Effector CD4-positive, alpha-beta T cell (primary cell): ENCODE measurements around the gene WDR62.
A peak's percentile ranks its signal among the peaks of the same experiment; 100 is the strongest.

Experiments used
- DNase-seq: peaks from one replicate; pipeline ENCODE4 v3.0.0-alpha.2; 2020
- total RNA-seq: gene quantifications from one replicate; lab custom pipeline; 2026; lab: John Stamatoyannopoulos, UW

Gene WDR62
- 8.6 reads per million, percentile 29 among the genes with 10 or more reads in this experiment for total RNA-seq

DNA sequence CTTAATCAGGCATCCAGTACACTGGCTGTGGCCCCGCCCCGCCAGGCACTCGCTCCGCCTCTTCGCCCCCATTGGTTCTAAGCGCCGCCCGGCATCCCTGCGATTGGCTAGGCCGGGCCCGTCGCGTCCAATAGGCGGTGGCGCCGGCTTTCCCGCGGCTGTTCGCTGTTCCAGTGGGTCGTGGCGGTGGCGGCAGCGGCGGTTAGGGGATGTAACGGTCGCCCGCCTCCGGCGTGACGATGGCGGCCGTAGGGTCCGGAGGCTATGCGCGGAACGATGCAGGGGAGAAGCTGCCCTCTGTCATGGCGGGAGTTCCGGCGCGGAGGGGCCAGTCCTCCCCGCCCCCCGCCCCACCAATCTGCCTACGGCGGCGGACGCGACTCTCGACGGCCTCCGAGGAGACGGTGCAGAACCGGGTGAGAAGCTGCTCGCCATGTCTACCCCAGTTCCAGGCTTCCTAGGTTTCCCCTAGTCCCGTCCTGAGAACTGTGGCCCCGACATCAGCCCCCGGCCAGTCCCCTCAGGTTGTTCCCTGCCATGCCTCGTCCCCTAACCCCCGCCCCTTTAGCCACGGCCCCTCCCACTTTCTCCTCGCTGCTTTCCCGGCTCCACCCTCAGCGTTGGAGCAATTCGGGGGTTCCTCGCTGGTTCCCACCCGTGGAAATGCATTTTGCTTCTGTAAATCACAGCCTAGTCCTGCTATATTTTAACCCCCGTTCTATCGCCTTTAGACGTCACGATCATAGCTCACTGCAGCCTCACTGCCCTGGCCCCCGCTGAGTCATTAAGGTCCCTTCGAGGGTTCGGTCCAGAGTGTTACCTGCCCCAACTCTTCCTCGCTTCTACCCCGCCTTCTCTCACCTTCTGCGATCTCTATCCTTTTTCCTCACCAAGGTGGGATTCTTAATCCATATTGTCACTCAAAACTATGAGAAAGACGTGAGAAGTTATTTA, at the start of gene WDR62:
WDR62 (plus strand) TSS at position 165 of the 954 bp plus-strand sequence; CDS start at position 240, 75 bp downstream.
- peak; percentile 90 for DNase-seq

DNA sequence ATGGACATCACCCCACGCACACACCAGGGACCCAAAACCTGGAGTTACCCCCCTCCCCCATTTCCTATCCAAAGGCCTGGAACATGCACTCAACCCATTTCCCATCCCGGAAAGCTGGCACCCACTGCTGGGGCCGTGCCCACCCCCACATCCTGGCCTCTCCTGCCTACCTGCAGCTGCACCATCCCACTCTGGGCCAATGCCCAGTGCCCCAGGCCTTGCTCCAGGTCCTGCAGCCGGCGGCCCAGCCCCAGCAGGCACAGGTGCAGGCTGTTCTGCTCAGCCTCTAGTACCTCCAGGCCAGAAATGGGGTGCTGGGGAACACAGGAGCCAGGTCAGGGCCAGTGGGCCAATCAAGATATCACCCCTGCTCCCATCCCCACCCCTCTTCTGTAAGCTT, 47.7 kb upstream of the WDR62 start:
- DNase-seq = no peak

DNA sequence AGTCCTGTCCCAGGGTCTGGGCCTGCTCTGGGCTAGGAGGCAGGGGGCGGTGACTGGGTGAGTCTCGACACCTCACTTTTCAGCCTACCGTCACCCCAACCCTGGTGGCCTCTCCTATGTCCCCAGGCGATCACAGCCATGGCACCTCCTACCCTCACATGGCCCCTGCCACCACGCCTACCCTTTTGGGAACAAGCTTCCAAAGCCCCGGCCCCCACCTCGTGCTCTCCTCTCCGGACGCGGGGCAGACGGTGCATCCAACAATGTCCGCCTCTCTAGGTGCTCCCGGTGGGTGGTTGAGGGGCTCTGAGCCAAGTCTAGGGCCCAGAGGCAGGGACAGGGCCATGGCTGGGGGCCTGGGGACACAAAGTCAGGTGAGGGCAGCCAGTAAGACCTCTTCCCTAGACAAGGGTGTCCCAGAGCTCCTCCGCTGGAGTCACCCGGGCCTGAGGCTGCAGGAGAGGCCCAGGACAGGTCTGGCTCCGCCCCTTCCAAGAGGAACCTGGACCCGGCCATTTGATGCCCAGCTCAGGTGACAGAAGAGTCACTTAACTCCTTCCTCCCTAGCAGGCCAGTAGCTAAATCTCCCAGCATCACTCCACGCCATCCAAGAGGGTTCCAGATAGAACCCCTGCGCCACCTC, 46.2 kb upstream of the WDR62 start, which contains the start of gene SYNE4:
SYNE4 (minus strand) TSS at position 478 of the 643 bp plus-strand sequence; CDS start at position 346, 132 bp downstream.
- DNase-seq = no peak

DNA sequence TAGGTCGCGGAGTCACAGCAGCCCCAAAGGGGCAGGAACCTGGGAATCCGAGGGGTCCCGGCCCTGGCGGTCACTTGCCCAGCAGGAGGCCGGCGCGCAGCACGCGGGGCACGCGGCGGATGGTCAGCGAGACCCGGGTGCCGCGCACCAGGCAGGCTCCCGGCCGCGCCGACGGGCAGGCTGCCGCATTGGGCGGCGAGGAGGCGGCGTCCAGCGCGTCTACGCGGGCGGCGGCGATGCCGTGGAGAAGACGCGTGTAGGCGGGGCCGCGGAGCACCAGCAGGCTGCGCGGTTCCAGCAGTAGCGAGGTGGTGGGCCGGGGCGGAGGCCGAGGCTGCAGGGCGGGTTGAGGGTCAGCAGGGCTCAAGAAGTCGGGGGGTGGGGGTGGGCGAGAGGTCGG, 45.5 kb upstream of the WDR62 start:
- DNase-seq = no peak

DNA sequence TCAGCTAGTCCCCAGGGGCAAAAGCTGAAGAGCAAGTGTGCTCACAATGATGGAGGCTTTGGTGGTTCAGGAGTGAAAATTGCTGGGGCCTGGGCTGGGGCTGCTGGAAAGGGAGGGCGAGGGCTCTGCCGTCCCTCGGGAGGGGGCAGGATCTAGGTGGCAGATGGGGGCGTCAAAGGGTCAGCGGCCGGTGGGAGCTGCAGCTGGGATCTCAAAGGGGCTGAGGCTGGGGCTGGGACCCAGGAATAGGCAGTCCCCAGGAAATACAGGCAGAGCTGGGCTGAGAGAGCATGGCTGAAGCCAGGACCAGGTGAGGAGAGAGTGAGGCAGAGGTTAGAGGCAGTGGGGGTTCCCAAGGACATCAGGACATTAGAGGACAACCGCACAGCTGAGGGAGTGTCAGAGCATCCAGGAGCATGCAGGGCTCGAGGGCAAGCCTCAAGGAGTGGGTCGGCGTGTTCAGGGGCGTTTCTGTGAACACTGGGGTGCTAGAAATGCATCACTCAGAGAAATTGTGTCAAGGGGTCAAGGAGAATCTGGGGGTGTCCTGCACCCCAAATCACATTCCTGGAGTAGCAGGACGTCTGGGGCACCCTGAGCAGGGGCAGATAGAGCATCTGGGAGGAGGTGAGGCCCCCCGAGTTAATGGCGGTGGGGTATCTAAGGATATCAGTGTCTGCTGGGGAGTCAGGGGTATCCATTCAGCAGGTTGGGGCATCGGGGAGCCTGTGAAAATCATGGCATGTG, 44.9 kb upstream of the WDR62 start:
- DNase-seq = no peak

DNA sequence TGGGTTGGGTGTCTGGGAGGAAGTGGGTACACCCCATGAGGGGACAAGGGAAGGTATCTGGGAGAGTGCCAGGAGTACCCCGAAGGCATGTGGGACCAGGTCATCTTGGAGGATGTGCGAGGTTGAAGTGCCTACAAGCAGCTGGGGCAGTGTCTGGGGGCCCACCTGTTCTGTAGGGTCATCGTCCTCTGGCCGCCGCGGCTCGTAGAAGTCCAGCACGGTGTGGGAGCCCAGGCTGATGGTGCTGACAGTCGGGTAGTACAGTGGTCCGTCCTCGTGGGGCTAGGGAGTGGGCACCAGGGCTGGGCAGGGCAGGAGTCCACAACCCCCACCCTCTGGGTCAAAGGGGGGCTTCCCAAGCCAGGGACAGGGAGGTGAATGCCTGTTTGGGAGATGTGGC, 44.3 kb upstream of the WDR62 start:
- no peak for DNase-seq

DNA sequence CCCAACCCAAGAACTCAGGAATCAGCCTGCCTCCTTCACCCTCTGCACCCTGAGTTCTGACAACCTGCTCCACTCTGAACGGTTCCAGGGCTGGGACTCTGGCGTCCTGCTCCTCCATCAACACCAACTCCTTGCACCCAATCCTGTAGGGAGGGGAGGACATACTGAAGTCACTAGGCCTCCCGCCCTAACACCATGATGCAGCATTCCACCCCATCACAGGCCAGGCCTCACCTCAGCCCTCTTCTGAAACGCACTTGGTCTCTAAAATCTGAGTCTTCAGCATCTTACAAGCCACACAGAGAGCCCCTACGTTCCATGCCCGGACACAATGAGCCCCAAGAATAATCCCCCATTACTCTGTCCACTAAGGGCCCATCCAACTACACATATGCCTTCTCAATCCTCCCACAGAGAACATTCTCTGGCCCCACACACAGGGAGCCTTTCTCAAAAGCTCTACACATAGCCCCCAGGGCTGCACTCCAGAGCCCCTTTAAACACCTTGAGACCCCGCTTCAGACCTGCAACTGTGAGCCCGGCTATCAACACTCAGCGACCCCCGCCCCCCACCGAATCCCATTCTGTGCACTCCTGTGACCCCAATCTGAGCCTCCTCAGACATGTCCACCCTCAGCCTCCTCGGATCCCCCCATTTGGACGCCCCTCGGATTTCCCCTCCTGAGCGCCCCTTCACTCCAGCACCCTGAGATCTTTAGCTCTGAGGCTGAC, 41.3 kb upstream of the WDR62 start:
- DNase-seq = no peak

DNA sequence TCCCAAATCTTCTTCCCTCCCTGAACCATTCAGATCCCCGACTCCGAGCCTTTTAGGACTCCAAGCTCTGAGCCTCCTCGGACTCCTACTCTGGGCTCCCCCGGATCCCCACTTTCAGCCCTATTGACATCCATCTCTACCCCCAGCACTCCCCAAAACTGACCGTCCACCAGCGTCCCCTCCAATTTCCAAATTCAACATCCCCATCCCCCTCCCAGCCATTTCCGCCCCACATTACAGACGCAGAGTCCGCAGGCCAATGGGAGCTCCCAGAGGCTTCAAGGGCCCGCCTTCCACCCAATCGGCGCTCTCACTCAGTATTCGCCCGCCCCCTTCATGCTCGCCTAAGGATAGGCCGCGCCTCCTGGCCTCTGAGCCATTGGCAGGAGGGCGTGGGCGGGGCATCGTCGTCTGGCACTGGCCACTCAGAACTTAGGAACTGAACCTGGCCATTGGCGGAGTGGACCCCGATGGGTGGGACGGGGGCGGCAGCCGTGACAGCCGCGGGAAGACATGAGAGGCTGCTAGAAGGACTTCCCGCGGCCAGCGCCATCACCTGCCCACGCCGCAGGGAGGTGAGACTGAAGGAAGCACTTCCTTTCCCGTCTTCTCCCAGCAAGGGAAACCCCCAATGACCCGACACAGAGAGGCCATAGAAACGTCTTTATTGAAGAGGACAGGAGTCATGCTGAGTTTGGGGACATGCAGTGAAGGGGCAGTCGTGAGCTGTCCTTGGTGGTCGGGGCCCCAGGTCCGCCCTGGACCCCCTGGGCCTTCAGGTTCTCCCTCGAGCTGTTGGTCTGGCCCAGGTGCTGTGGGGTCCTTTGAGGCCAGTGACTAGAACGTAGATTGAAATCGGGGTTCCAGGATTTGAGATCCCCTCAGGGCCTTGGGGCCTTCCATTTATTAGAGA, 40.4 kb upstream of the WDR62 start, which contains the start of gene ALKBH6:
ALKBH6 (minus strand) TSS at position 202 of the 913 bp plus-strand sequence. CDS start 816 bp downstream, outside the sequence.
- peak; percentile 99 for DNase-seq

DNA sequence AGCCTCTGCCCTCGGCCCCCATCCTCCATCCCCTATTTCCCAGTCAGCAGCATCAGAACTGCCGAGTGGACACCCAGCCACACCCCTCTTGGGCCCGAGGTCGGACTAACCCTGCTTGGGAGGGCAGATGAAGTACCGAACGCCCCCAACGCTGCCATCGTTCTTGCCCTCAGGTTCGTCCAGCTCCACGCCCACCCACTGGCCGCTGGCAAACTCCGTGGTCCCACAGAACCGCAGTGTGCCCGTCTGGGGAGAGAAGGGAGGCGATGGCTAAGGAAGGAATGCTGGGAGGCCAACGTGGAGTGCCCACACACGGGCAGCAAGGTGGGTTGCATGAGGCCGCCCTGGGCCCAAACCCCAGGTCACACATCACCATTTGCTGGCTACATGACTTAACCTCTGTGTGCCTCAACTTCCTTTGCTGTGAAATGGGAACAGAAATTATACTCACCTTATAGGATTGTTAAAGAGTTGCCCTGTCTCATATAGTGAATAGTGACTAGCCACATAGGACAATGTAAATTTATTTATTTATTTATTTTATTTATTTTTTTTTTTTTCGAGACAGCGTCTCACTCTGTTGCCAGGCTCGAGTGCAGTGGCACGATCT, 35.5 kb upstream of the WDR62 start:
- DNase-seq = no peak

DNA sequence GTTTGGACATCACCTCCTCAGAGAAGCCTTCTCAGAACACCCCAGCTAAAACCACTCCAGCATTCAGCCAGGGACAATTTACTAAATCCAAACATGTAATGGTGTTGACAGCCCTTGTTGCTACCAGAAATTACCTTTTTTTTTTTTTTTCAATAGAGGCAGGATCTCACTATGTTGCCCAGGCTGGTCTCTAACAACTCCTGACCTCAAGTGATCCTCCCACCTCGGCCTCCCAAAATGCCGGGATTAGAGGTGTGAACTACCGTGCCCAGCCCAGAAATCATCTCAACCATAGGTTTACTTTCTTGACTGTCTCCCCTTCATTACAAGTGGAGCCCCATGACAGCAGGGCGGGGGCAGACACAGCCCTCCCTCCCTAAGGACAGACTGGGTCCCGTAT, 31.3 kb upstream of the WDR62 start:
- no peak for DNase-seq

DNA sequence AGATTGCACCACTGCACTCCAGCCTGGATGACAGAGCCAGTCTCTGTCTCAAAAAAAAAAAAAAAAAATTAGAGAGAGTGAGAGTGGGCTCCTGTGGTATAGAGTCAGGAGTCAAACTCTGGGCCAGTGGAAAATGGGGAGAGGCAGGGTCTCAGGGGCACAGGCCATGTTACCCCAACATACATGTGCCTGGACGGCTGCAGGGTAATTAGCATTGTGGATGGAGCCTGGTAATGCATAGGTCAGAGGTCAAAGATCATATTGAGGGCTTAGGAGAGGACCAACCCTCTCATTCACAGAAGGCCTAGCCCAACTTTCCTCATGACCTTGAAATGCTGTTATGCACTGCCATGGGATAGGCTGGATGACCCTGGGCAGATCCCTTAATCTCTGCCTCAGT, 29.2 kb upstream of the WDR62 start:
- no peak for DNase-seq

DNA sequence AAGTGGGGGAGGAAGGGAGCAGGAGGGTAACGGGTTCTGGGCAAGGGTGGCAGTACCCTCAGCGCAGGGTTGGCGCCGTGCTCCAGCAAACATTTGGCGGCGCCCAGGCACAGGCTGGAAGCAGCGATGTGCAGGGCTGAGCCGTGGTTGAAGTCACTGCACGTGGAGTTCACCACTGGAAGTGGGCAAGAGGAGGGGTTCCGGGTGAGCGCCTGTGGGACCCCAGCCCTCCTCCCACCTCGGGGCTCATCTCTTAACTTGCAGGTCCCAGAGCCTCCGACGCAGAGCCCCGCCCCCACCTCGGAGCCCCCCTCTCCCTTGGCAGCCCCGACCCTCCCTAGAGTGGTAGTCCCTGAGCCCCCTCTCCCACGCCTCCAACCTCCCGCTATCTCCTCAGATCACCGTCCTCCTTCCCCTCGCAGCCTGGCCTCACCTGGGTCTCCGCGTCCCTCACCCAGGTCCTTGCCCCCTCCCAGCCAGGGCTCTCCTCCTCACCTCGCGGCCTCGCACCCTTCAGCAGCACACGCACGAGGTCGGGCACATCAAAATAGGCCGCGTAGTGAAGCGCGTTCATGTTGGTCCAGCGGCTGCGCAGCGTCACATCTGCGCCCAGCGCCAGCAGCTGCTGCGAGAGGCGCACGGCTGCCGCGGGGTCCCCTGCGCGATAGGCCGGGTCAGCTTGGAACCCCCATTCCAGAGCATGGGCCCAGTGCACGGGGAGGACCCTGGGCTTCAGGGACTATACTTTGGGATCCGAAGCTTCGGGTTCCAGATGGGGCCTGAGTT, 28.4 kb upstream of the WDR62 start:
- DNase-seq = no peak

DNA sequence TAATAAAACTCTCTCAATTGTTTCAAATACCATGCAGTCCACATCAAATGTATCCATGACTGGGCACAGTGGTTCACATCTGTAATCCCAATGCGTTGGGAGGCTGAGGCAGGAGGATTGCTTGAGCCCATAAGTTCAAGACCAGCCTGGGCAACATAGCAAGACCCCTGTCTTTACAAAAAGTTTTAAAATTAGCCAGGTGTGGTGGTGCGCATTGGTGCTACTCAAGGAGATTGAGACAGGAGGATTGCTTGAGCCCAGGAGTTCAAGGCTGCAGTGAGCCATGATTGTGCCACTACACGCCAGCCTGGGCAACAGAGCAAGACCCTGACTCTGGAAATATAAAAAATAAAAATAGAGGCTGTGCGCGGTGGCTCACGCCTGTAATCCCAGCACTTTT, 27.0 kb upstream of the WDR62 start:
- DNase-seq = no peak

DNA sequence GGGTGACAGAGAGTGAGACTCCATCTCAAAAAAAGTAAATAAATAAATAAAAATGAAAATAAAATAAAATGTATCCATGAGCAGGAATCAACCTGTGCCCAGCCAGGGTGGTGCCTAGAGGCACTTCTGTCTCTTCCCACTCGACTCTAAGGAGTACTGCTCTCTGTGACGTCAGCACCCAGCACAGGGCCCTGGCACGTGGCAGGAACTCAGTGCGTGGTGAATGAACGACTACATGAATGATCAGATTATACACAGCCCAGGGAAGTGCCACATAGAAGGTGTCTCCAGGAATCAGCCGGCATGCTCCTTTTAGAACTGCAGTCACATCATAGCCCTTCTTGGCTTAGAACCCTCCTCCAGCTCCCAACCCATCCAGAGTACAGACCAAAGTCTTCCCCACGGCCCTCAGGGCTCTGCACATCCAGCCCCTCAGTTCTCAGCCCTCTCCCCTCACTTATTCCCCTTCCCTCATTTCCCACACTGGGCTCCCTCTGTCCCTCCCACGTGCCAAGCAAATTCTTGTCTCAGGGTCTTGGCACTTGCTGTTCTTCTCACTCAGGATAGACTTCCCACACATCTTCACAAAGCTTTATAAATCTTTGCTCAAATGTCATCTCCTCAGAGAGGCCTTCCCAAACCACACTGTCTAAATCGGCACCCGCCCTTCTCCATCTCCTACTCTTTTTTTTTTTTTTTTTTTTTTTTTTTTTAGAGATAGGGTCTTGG, 26.2 kb upstream of the WDR62 start:
- no peak for DNase-seq

DNA sequence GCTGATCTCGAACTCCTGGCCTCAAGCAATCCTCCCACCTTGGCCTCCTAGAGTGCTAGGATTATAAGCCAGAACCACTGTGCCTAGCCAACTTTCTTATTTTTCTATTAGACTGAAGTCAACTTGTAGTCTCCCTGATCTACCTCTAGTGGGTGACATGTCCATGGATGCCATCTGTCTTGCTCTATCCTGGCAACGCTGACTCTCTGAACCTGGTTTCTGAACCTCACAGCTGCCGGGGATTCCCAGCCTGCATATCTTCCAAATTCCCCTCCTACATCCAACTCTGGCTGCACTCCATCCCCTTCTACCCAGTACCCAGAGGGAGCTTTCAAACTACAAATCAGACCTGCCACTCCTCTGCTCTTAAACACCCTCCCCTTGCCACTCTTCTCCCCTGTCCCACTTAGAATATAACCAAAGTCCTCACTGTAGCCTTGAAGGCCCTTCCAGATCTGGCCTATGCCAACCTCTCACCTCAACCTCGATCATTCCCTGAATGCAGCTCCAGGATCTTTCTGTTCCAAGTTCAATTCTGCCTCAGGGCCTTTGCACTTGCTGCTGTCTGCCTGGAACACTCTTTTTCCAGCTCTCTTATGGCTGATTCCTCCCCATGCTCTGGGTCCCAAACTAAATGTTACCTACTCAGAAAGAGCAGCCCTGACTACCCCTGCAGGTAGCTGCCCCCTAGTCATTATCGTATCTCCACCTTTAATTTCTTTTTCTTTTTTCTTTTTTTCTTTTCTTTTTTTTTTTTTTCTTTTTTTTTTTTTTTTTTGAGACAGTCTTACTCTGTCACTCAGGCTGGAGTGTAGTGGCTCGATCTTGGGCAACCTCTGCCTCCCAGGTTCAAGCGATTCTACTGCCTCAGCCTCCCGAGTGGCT, 24.2 kb upstream of the WDR62 start:
- no peak for DNase-seq

DNA sequence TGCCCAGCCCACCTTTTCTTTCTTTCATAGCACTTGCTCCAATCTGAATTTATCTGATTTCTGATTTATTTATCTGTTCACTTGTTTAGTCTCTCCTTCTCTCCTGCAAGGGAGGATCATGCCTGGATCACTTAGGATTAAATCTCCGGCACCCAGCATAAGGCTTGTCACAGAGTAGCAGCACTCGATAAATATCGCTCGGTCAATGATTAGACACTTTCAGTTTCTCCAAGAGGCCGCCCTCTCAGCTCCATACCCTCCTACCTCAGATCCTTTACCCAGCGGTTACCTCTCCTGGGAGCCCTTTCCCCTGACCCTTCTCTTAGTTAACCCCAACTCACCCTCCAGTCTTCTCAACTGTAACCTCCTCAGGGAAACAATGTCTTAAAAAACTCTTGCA, 23.4 kb upstream of the WDR62 start:
- DNase-seq = no peak

DNA sequence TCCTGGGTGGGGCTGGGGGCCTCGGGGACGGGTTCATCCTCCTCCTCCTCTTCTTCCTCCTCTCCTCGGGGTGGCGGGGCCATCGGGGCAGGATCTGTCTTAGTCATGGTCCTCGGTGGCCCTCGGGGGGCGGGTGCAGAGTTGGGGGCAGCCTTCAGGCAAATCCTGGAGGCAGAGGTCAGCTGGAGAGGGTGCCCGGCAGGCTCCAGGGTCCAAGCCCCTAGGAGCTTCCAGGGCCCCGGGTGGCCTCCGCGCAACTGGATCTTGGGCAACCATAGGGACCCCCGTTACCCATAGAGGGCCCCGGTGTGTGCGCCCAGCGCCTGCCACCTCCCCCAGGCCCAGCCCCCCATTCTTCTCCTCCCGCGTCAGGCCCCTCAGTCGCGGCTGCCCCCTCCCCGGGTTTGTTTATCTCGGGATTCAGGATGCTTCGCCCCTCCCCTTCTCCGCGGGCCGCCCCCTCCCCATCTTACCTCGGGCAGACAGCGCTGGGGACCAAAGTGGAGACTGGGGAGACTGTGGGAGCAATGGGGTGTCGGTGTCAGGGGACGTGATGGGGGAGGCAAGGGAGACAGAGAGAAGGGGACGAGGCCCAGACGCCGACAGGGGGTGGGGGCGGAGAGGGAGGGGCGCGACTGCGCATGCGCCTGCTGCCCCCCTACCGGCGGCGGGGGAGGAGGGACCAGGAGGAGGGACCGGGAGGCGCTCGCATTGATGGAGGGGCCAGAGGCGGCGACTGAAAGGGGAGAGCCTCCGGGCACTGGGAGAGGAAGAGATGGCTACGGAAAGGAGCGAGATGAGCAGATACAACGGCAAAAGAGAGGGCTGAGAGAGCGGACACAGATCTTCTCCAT, 22.2 kb upstream of the WDR62 start, which contains the start of gene CLIP3:
CLIP3 (minus strand) TSS at position 623 of the 854 bp plus-strand sequence; CDS start at position 107, 516 bp downstream.
- DNase-seq = no peak
